Uterus (tissue), 2 donors: ENCODE data around the gene MARCHF9.

ENCODE experiments used
- CTCF ChIP-seq, 4 experiments: fragments of 200-600 bp in 2 of 4; fragments of 450-650 bp in 2 of 4; sonication (generic) in 2 of 4; IDR thresholded peaks; one replicate each; pipeline ENCODE4 v1.5.1; 2016 to 2019; ENCODE audit warnings: antibody characterized with exemption in 4 of 4, mild to moderate bottlenecking in 2 of 4, moderate library complexity in 1 of 4
- POLR2A ChIP-seq, 2 donors: fragments of 450-650 bp; IDR thresholded peaks; one replicate each; pipeline ENCODE4 v1.6.1; 2016; ENCODE audit warnings: antibody characterized with exemption in 2 of 2, mild to moderate bottlenecking in 1 of 2, moderate library complexity in 1 of 2

- TF ChIP-seq CTCF (IDR thresholded peaks at IDR 0.05) (peak; percentile 60 to 81 (median 78)), POLR2A (IDR thresholded peaks at IDR 0.05) (no peak)
Observed at GRCh38 chr12:57803319-57803893, 48.5 kb downstream of the MARCHF9 start.
